ENCODE measurements around the gene GRID1. TPM values are rescaled to one million over a fixed set of nuclear protein-coding genes. Genes with fewer than 3 reads are reported as not detected.

GRID1 gene
- total RNA-seq, 1 donor from 2014 or later: 9.2 TPM

GRCh38 chr10:86019141-86019540, 347.5 kb downstream of the GRID1 start:
- no peak for DNase-seq (ENCODE audit: extremely low spot score, unreplicated experiment)
- H3K27ac Mint-ChIP-seq: no peak overlapping the region
- H3K9me3 Mint-ChIP-seq: no peaks in the 10 kb centered on the region
- H3K4me3 Mint-ChIP-seq: no peak overlapping the region
- no peaks in the 10 kb centered on the region for H3K36me3 Mint-ChIP-seq
- H3K4me1 Mint-ChIP-seq (ENCODE audit: unreplicated experiment): peaks cover 9% of the 10 kb centered on the region
- no peak for TF ChIP-seq CTCF (conservative IDR thresholded peaks at IDR 0.05)
- H3K27me3 Mint-ChIP-seq: no peaks in the 10 kb centered on the region

GRCh38 chr10:86018735-86019058, 347.9 kb downstream of the GRID1 start:
- Mint-ChIP-seq H3K27ac (no peak overlapping the region), H3K4me1 (ENCODE audit: unreplicated experiment) (peaks cover 5% of the 10 kb centered on the region), H3K4me3 (no peak overlapping the region), H3K9me3 (no peaks in the 10 kb centered on the region), H3K27me3 (no peaks in the 10 kb centered on the region), H3K36me3 (no peaks in the 10 kb centered on the region)
- no peak for DNase-seq (ENCODE audit: extremely low spot score, unreplicated experiment)
- no peak for TF ChIP-seq CTCF (conservative IDR thresholded peaks at IDR 0.05)

- H3K9me3 Mint-ChIP-seq: no peaks in the 10 kb centered on the region
- no peaks in the 10 kb centered on the region for H3K27me3 Mint-ChIP-seq
- no peak overlapping the region for H3K27ac Mint-ChIP-seq
- no peak overlapping the region for H3K4me3 Mint-ChIP-seq
- DNase-seq (ENCODE audit: extremely low spot score, unreplicated experiment): no peak
- no peaks in the 10 kb centered on the region for H3K36me3 Mint-ChIP-seq
- TF ChIP-seq CTCF (conservative IDR thresholded peaks at IDR 0.05): no peak
- H3K4me1 Mint-ChIP-seq (ENCODE audit: unreplicated experiment): no peaks in the 10 kb centered on the region
Measured at GRCh38 chr10:86017841-86018734, 348.5 kb downstream of the GRID1 start.

- H3K27me3 Mint-ChIP-seq: no peaks in the 10 kb centered on the region
- no peak overlapping the region for H3K27ac Mint-ChIP-seq
- H3K4me1 Mint-ChIP-seq (ENCODE audit: unreplicated experiment): no peaks in the 10 kb centered on the region
- H3K36me3 Mint-ChIP-seq: no peaks in the 10 kb centered on the region
- DNase-seq (ENCODE audit: extremely low spot score, unreplicated experiment): no peak
- no peak for TF ChIP-seq CTCF (conservative IDR thresholded peaks at IDR 0.05)
- H3K4me3 Mint-ChIP-seq: no peak overlapping the region
- no peaks in the 10 kb centered on the region for H3K9me3 Mint-ChIP-seq
Measured at GRCh38 chr10:86013568-86013967, 353.0 kb downstream of the GRID1 start.

GRCh38 chr10:86007171-86007570, 359.4 kb downstream of the GRID1 start:
- no peaks in the 10 kb centered on the region for H3K9me3 Mint-ChIP-seq

More at GRCh38 chr10:86007171-86007570, 359.4 kb downstream of the GRID1 start:
- H3K27ac Mint-ChIP-seq: no peak overlapping the region
- DNase-seq (ENCODE audit: extremely low spot score, unreplicated experiment): no peak
- no peak for TF ChIP-seq CTCF (conservative IDR thresholded peaks at IDR 0.05)
- H3K36me3 Mint-ChIP-seq: no peaks in the 10 kb centered on the region
- no peak overlapping the region for H3K4me3 Mint-ChIP-seq
- no peaks in the 10 kb centered on the region for H3K4me1 Mint-ChIP-seq (ENCODE audit: unreplicated experiment)
- H3K27me3 Mint-ChIP-seq: no peaks in the 10 kb centered on the region

Data from type B pancreatic cell (in vitro differentiated cells).